ENCODE measurements around the gene NFIC. TPM values are rescaled to one million over a fixed set of nuclear protein-coding genes. Genes with fewer than 3 reads are reported as not detected.

NFIC gene
- total and polyA plus RNA-seq, 2 of the 4 experiments (the other 2 are of a cell fraction), result 21.9 to 32.1 TPM

DNA sequence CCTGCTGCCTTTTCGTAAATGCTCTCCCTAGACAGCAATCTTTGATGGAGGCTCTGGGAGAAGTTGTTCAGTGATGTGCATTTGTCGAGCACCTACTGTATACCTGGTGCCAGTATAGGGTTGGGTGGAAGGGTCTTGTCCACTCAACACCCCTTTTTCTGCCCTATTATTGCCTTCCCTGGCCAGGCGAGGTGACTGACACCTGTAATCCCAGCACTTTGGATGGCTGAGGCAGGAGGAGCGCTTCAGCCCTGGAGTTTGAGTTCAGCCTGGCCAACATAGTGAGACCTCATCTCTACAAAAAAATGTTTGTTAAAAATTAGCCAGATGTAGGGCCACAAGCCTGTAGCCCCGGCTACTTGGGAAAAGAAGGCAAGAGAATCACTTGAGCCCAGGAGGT is 49.3 kb downstream of the NFIC start:
- Histone ChIP-seq H3K4ac (ENCODE audit: low read depth, low read length) (no peak overlapping the region), H3K23ac (ENCODE audit: low read depth, low read length) (no peak overlapping the region), H3K9ac (ENCODE audit: low read depth, low read length) (no peak overlapping the region), H2BK120ac (ENCODE audit: low read depth, low read length) (no peak overlapping the region), H3K14ac (replicated peaks; ENCODE audit: low read depth, low read length) (no peak overlapping the region), H2BK5ac (ENCODE audit: low read depth, low read length, poor library complexity, severe bottlenecking) (no peak overlapping the region), H3K9me1 (ENCODE audit: insufficient read depth, low read length) (peaks cover 11% of the 10 kb centered on the region), H2BK15ac (ENCODE audit: low read depth, low read length) (no peak overlapping the region), H2AFZ (replicated peaks; ENCODE audit: low read length, poor library complexity) (no peak overlapping the region), H3K18ac (ENCODE audit: low read depth, low read length) (no peak overlapping the region), H3K79me1 (ENCODE audit: low read depth in 1 of 2, low read length in 2 of 2) (peaks cover 41 to 85% of the 10 kb centered on the region in 2 experiments), H3K4me3 (ENCODE audit: insufficient read depth, low read depth, low read length) (no peak overlapping the region), H3K27me3 (ENCODE audit: control insufficient read depth, insufficient read depth, low read length) (no peaks in the 10 kb centered on the region), H4K5ac (ENCODE audit: low read depth, low read length) (no peak overlapping the region), H2BK20ac (ENCODE audit: low read depth, low read length) (no peak overlapping the region), H4K20me1 (ENCODE audit: insufficient read depth, low read length) (peaks cover 44% of the 10 kb centered on the region), H2AK5ac (ENCODE audit: low read depth, low read length) (no peak overlapping the region), H3K56ac (ENCODE audit: extremely low read depth, insufficient read depth, low read length) (no peak overlapping the region), H3K9me3 (ENCODE audit: control insufficient read depth, insufficient read depth, low read length) (no peaks in the 10 kb centered on the region), H3K27ac (ENCODE audit: insufficient read depth, low read length) (no peak overlapping the region), H4K8ac (ENCODE audit: low read depth in 2 of 2, low read length in 2 of 2) (no peak overlapping the region), H3K4me1 (ENCODE audit: control insufficient read depth, insufficient read depth, low read length) (0 out of 2 replicates have a peak, but pooled peaks cover 4% of the 10 kb centered on the region), H4K91ac (ENCODE audit: insufficient read depth, low read depth, low read length) (no peak overlapping the region), H2AK9ac (replicated peaks; ENCODE audit: low read depth, low read length, poor library complexity) (no peak overlapping the region), H3K4me2 (ENCODE audit: low read depth, low read length) (no peak overlapping the region), H3K36me3 (ENCODE audit: control insufficient read depth, insufficient read depth, low read length) (peaks cover 27% of the 10 kb centered on the region)
- in situ Hi-C loops (cut with MboI; ENCODE audit: low sequenced_read_pairs) (no loop called here), dilution Hi-C loops (cut with HindIII; ENCODE audit: low sequenced_read_pairs, unreplicated experiment) (no loop called here), intact Hi-C loops (cut with micrococcal nuclease) (no loop called here)
- TF ChIP-seq RAD21 (IDR thresholded peaks at IDR 0.05; ENCODE audit: low read length) (no peak), SMC3 (IDR thresholded peaks at IDR 0.05; ENCODE audit: low read depth, low read length) (no peak), RCOR1 (IDR thresholded peaks at IDR 0.05; ENCODE audit: insufficient replicate concordance, low read length) (no peak), CEBPB (IDR thresholded peaks at IDR 0.05; ENCODE audit: low read depth, low read length) (no peak), NFE2L2 (IDR thresholded peaks at IDR 0.05; ENCODE audit: low read depth, low read length) (no peak), BHLHE40 (IDR thresholded peaks at IDR 0.05; ENCODE audit: low read depth, low read length) (no peak), FOS (IDR thresholded peaks at IDR 0.05; ENCODE audit: low read depth, low read length) (no peak), CHD1 (IDR thresholded peaks at IDR 0.05; ENCODE audit: low read depth, low read length) (no peak), POLR2A (IDR thresholded peaks at IDR 0.05; ENCODE audit: low read depth, low read length) (no peak), RFX5 (IDR thresholded peaks at IDR 0.05; ENCODE audit: low read depth, low read length) (no peak), MAFK (IDR thresholded peaks at IDR 0.05; ENCODE audit: low read depth, low read length) (no peak), MXI1 (IDR thresholded peaks at IDR 0.05; ENCODE audit: borderline replicate concordance, low read depth, low read length) (no peak), MAZ (IDR thresholded peaks at IDR 0.05; ENCODE audit: borderline replicate concordance, low read depth, low read length) (no peak)
- TF ChIP-seq, protein P1, sequence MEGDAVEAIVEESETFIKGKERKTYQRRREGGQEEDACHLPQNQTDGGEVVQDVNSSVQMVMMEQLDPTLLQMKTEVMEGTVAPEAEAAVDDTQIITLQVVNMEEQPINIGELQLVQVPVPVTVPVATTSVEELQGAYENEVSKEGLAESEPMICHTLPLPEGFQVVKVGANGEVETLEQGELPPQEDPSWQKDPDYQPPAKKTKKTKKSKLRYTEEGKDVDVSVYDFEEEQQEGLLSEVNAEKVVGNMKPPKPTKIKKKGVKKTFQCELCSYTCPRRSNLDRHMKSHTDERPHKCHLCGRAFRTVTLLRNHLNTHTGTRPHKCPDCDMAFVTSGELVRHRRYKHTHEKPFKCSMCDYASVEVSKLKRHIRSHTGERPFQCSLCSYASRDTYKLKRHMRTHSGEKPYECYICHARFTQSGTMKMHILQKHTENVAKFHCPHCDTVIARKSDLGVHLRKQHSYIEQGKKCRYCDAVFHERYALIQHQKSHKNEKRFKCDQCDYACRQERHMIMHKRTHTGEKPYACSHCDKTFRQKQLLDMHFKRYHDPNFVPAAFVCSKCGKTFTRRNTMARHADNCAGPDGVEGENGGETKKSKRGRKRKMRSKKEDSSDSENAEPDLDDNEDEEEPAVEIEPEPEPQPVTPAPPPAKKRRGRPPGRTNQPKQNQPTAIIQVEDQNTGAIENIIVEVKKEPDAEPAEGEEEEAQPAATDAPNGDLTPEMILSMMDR (conservative IDR thresholded peaks at IDR 0.05; ENCODE audit: low read depth, low read length), result no peak
- TF ChIP-seq, protein P2, sequence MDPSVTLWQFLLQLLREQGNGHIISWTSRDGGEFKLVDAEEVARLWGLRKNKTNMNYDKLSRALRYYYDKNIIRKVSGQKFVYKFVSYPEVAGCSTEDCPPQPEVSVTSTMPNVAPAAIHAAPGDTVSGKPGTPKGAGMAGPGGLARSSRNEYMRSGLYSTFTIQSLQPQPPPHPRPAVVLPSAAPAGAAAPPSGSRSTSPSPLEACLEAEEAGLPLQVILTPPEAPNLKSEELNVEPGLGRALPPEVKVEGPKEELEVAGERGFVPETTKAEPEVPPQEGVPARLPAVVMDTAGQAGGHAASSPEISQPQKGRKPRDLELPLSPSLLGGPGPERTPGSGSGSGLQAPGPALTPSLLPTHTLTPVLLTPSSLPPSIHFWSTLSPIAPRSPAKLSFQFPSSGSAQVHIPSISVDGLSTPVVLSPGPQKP (IDR thresholded peaks at IDR 0.05; ENCODE audit: borderline replicate concordance, low read depth, low read length), result no peak
- TF ChIP-seq, protein P3, sequence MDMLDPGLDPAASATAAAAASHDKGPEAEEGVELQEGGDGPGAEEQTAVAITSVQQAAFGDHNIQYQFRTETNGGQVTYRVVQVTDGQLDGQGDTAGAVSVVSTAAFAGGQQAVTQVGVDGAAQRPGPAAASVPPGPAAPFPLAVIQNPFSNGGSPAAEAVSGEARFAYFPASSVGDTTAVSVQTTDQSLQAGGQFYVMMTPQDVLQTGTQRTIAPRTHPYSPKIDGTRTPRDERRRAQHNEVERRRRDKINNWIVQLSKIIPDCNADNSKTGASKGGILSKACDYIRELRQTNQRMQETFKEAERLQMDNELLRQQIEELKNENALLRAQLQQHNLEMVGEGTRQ (IDR thresholded peaks at IDR 0.05; ENCODE audit: low read depth, low read length), result no peak
- ATAC-seq (ENCODE audit: low read depth) (no peak), DNase-seq (no peak)
- CTCF ChIA-PET, result interaction anchor here (0.6 kb wide), 1 partner anchor 69 kb away, joined by 3 read pairs; no protein-coding TSS in a partner anchor
- POLR2A ChIA-PET (ENCODE audit: unreplicated experiment), result no interaction called here
- BruUV-seq (replicated peaks), result no TSS peak
- 100% methylated on average over 1 of the region's 5 CpGs; no CpG with 5 or more reads in 1 of the 2 experiments for WGBS, 2 experiments (ENCODE audit: extremely low coverage in 2 of 2, insufficient read length in 1 of 2)
